ENCODE data around the gene ARHGAP35. TPM values are rescaled to one million over a fixed set of nuclear protein-coding genes. Genes with fewer than 3 reads are reported as not detected.

The ARHGAP35 gene
- total RNA-seq, 1 donor from 2014 or later: 57.9 TPM

GRCh38 chr19:46886546-46887239 is 25.9 kb downstream of the ARHGAP35 start:
- Histone ChIP-seq H3K27ac (ENCODE audit: low read depth, low read length) (peak overlapping the region; percentile 19), H3K9me3 (ENCODE audit: insufficient read depth, low read depth, low read length) (no peaks in the 10 kb centered on the region), H2AFZ (ENCODE audit: low read depth, low read length) (no peak overlapping the region), H3K4me1 (ENCODE audit: insufficient read depth, low read length) (peaks cover 19% of the 10 kb centered on the region), H3K4me3 (ENCODE audit: insufficient read depth, low read depth, low read length) (no peak overlapping the region), H4K20me1 (ENCODE audit: insufficient read depth, low read length) (peaks cover 66% of the 10 kb centered on the region), H3K9ac (ENCODE audit: low read length) (no peak overlapping the region), H3K36me3 (ENCODE audit: insufficient read depth, low read length) (no peaks in the 10 kb centered on the region), H3K27me3 (ENCODE audit: insufficient read depth, low read length) (no peaks in the 10 kb centered on the region), H3K79me2 (ENCODE audit: insufficient read depth, low read length) (peaks cover 91% of the 10 kb centered on the region), H3K4me2 (ENCODE audit: low read length) (peak overlapping the region; percentile 40)
- Mint-ChIP-seq H3K4me3 (ENCODE audit: unreplicated experiment) (no peak overlapping the region), H3K9me3 (ENCODE audit: unreplicated experiment) (no peaks in the 10 kb centered on the region), H3K27ac (ENCODE audit: unreplicated experiment) (no peak overlapping the region), H3K27me3 (ENCODE audit: low read depth, unreplicated experiment) (no peaks in the 10 kb centered on the region), H3K36me3 (ENCODE audit: low read depth, unreplicated experiment) (peaks cover 6% of the 10 kb centered on the region), H3K4me1 (ENCODE audit: low read depth, unreplicated experiment) (peaks cover 26% of the 10 kb centered on the region)
- TF ChIP-seq, protein P1, sequence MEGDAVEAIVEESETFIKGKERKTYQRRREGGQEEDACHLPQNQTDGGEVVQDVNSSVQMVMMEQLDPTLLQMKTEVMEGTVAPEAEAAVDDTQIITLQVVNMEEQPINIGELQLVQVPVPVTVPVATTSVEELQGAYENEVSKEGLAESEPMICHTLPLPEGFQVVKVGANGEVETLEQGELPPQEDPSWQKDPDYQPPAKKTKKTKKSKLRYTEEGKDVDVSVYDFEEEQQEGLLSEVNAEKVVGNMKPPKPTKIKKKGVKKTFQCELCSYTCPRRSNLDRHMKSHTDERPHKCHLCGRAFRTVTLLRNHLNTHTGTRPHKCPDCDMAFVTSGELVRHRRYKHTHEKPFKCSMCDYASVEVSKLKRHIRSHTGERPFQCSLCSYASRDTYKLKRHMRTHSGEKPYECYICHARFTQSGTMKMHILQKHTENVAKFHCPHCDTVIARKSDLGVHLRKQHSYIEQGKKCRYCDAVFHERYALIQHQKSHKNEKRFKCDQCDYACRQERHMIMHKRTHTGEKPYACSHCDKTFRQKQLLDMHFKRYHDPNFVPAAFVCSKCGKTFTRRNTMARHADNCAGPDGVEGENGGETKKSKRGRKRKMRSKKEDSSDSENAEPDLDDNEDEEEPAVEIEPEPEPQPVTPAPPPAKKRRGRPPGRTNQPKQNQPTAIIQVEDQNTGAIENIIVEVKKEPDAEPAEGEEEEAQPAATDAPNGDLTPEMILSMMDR (IDR thresholded peaks at IDR 0.05; ENCODE audit: insufficient read depth, low read depth, low read length): no peak
- TF ChIP-seq EZH2 (IDR thresholded peaks at IDR 0.05; ENCODE audit: insufficient read depth, low read length): no peak
- peak; percentile 63 for DNase-seq (ENCODE audit: low read depth)
- FAIRE-seq: peak; percentile 52

DNA sequence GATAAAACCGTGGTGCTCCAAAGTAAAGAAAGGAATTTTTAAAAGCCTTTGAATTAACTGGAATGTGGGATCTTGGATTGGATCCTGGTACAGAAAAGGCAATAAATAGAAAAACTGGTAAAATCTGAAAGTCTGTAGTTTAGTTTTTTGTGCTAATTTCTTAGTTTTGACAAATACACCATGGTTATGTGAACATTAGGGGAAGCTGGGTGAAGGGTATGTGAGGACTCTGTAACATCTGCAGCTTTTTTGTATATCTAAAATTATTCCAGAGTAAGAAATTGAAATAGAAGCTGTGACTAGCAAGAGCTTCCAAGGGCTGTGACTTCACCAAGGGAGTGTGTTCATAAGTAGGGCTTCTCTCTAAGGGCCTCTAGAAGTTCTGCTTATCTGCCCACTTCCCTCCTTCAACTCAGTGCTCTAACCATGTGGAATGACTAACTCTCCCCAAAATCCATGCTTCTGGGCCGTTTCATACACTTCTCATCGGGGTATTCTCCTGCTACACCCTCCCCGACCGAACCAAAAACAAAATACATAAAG is 26.5 kb downstream of the ARHGAP35 start:
- Histone ChIP-seq H3K9ac (ENCODE audit: low read length) (no peak overlapping the region), H3K9me3 (ENCODE audit: insufficient read depth, low read depth, low read length) (no peaks in the 10 kb centered on the region), H3K36me3 (ENCODE audit: insufficient read depth, low read length) (no peaks in the 10 kb centered on the region), H3K79me2 (ENCODE audit: insufficient read depth, low read length) (peaks cover 90% of the 10 kb centered on the region), H3K4me1 (ENCODE audit: insufficient read depth, low read length) (peaks cover 19% of the 10 kb centered on the region), H3K4me2 (ENCODE audit: low read length) (peak overlapping the region; percentile 40), H3K4me3 (ENCODE audit: insufficient read depth, low read depth, low read length) (no peak overlapping the region), H3K27me3 (ENCODE audit: insufficient read depth, low read length) (no peaks in the 10 kb centered on the region), H4K20me1 (ENCODE audit: insufficient read depth, low read length) (peaks cover 66% of the 10 kb centered on the region), H2AFZ (ENCODE audit: low read depth, low read length) (no peak overlapping the region), H3K27ac (ENCODE audit: low read depth, low read length) (peak overlapping the region; percentile 30)
- FAIRE-seq (no peak), DNase-seq (ENCODE audit: low read depth) (peak; percentile 37)
- peaks cover 20% of the 10 kb centered on the region for H3K4me1 Mint-ChIP-seq (ENCODE audit: low read depth, unreplicated experiment)
- no peak overlapping the region for H3K4me3 Mint-ChIP-seq (ENCODE audit: unreplicated experiment)
- H3K9me3 Mint-ChIP-seq (ENCODE audit: unreplicated experiment): no peaks in the 10 kb centered on the region
- no peaks in the 10 kb centered on the region for H3K27me3 Mint-ChIP-seq (ENCODE audit: low read depth, unreplicated experiment)
- peak overlapping the region; percentile 28 for H3K27ac Mint-ChIP-seq (ENCODE audit: unreplicated experiment)
- H3K36me3 Mint-ChIP-seq (ENCODE audit: low read depth, unreplicated experiment): peaks cover 6% of the 10 kb centered on the region
- TF ChIP-seq EZH2 (IDR thresholded peaks at IDR 0.05; ENCODE audit: insufficient read depth, low read length): no peak
- TF ChIP-seq, protein P1 (IDR thresholded peaks at IDR 0.05; ENCODE audit: insufficient read depth, low read depth, low read length): no peak

Data from astrocyte (in vitro differentiated cells and primary cell).